Measurements from ENCODE around the gene C14orf132.

Gene C14orf132

DNA sequence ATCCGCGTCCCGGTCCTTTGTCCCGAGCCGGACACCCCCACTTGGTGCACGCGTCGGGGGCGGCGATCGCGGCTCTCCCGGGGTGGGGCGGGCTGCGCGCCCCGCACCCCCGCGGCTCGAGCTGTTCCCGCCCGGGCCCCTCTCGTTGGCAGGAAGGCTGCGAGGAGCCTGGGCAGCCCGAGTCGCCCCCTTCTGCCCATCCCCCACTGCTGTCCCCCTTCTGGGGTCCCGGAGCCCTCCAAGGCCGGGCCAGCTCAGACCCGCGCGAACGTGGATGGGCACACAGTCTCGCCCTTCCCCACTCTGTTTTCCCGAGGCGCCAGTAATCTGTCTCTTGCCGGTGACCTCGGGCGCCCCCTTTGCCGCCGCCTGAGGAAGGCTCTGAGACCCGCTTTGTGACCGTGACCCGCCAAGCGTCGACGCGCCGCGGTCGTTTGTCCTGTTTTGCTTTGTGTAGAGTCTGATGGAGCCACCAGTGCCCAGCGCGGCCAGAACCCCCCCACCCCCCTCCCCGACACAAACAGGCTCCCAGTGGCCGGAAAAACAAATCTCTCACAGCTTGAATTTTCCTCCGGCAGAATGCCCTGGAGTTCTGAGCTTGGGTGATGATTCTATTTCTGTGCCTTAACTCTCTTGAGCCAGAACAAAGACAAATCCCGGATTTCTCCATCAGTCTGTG is 610 bp downstream of the C14orf132 start:
- no peak for DNase-seq (ENCODE audit: low read depth in 2 of 2)

DNA sequence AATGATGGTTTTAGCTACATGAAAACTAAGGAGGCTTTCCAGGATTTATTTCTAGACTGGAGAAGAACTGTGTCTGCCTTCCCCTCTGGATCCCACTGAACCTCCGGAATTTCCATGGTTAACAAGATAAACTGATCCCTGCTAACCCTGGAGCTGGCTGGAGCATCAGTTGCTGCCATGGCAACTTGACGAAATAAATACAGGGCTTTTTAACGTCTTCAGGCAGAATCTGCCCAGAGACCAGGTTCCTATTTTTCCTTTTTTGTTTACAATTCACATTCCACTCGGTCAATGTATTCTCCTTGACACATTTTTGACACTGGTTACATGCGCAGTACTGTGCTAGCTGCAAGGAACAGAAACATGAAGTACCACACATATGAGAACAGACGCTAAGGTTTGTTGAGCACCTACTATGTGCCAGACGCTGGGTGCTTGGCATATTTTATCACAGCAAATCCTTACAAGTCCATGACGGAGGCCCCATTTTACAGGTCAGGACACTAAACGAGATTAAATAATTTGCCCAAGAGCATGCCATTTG is 1.7 kb downstream of the C14orf132 start:
- no peak for DNase-seq (ENCODE audit: low read depth in 2 of 2)

DNA sequence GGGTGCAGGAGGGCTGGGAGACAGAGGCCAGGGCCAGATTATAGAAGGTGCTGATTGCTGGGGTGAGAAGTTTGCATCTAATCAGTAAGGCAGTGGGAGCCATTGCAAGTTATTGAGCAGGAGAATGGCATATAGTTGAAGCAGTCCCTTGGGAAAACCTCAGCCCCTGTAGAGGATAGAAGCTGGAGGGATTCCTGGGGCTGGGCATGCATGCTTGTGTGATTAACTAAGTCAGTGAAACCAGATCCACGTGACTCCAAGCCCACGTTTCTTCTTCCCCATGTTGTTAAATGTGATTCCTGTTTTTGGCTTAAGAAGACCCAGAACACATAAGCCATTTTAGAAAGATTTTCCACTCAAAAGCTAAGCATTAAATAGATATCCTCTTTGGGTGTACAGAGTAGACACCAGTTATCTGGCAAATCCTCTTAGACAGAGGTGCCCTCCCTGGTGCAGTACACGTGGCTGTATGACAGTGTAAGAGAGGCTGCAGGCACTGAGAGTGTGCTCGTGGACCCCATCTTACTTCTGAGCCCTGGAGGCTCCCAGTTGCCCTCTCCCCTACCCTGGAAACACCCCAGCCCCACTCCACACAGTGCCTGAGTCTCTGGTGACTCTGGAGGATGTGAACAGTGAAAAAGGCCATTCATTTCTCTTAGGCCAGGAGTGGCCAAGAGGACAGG is 3.2 kb downstream of the C14orf132 start:
- DNase-seq (ENCODE audit: low read depth in 2 of 2), result no peak

DNA sequence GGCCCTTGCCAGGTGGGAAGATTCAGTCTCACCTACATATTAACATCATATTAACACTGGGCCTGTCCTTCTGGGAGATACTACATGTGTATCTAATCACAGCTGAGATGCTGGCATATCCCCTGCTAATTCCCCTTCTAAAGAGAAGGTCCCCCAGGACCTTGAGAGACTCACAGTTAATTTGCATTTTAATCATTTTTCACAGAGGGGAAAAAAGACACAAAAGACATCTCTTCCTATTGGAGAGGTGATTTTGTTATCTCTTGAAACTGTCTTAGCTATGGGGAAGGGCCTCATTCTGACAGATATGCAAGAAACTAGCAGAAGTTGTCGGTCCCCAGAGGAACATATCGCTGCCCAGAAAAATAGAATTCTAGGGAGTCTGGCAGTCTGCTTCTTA is 7.5 kb downstream of the C14orf132 start:
- no peak for DNase-seq (ENCODE audit: low read depth in 2 of 2)

DNA sequence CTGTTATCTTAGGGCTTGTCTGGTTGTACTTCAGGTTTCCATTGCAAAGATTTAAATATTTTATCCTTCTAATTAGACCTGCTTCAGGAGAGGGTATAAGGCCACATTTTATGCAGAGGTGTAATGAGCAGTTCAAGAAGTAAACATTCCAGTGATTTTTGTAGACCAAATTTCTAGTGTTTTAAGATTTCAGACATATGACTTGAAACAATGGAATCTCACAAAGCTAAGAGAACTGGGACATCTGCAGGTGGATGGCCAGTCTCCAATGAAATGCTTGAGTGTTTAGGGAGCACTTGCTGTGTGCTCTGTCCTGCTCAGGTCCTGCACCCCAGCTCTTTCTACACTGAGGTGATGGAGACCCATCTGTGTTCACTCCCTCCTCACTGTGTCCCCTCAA is 7.9 kb downstream of the C14orf132 start:
- DNase-seq (ENCODE audit: low read depth in 2 of 2), result no peak

DNA sequence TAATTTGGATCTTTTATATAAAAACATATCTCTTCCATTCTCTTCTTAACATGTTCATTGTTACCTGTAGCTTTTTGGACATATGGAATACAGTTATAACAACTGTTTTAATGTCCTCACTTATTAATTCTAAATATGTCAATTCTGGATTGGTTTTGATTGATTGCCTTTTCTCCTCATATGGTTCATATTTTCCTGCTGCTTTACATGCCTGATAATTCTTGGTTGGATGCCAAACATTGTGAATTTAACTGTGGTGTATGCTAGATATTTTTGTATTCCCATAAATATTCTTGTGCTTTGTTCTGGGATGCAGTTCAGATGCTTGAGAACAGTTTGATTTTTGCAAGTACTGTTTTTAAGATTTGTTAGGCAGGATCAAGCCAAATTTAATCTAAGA is 10.8 kb downstream of the C14orf132 start:
- no peak for DNase-seq (ENCODE audit: low read depth in 2 of 2)

DNA sequence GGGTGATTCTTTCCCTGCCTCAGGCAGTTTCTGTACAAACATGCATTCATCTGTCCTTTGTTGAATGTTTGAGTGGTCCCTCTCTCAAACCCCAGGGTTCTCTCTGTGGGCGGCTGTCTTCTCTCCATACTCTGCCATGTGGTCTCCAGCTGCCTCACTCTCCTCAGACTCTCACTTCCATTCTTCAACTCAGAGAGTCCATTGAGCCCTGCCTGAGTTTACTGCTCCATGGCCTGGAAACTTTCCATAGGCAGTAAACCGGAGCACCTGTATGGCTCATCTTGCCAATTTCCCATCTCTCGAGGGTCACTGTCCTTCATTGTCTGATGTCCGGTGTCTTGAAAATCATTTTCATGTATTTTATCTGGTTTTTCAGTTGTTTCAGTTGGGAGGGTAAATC is 11.3 kb downstream of the C14orf132 start:
- no peak for DNase-seq (ENCODE audit: low read depth in 2 of 2)

DNA sequence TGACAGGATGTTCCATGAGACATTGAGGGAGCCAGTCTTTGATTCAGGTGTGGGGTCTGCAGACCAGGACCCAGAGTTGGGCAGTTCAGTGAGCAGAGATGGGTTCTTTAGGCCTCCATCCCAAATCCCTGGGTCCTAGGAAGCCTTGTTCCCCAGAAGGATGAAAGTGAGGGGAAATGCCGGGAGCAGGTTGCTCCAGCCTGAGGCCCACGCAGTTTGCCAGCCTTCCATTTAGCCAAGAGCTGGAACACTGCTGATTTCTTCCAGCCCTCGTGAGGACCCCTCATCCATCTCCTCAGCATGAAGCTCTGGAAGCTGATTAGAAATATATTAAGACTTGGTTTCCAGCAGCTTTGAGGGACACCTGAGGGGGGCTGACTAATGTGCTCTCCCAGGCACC is 12.1 kb downstream of the C14orf132 start:
- no peak for DNase-seq (ENCODE audit: low read depth in 2 of 2)

DNA sequence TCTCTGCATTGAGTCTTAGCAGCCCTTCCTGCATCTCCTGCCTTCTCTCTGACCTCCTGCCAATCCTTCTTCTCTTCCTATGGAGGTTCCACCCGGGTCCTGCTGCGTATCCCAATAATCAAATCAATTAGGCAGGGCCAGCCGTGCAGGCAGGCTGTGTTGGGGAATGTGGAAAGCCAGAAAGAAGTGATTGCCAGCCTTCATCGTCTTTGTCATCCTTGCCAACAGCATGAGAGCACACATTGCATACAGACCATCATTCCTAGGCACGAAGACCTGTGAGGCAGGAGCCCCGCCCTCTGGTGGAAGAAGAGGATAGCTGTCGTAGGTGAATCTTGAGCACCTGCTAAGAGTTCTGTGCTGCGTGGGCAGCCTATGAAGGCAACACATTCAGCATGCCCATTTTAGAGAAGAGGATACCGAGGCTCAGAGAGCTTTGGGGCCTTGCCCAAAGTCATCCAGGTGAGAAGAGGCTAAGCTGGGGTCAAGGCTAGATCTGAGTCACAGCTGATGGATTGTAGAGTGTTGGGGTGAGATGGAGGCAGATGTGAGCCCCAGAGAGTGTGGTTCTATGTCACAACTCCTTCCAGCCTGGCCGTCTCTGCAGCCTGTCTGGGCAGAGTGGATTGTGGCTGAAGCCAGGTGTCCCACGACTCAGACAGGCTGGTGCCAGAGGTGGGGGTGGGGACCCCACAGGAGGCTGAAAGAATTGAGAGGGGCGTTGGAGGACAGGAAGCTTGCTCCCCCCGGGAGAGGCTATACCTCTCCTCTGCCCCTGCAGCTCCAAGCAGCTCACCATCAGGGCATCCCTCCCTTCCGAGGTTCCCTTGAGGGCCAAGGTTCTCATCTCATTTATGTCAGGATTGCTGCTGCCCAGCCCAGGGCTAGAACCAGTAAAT is 12.7 kb downstream of the C14orf132 start:
- DNase-seq (ENCODE audit: low read depth in 2 of 2), result no peak

GRCh38 chr14:96052541-96053247 is 13.5 kb downstream of the C14orf132 start:
- no peak for DNase-seq (ENCODE audit: low read depth in 2 of 2)

GRCh38 chr14:96053248-96053599 is 14.1 kb downstream of the C14orf132 start:
- DNase-seq (ENCODE audit: low read depth in 2 of 2), result no peak

DNA sequence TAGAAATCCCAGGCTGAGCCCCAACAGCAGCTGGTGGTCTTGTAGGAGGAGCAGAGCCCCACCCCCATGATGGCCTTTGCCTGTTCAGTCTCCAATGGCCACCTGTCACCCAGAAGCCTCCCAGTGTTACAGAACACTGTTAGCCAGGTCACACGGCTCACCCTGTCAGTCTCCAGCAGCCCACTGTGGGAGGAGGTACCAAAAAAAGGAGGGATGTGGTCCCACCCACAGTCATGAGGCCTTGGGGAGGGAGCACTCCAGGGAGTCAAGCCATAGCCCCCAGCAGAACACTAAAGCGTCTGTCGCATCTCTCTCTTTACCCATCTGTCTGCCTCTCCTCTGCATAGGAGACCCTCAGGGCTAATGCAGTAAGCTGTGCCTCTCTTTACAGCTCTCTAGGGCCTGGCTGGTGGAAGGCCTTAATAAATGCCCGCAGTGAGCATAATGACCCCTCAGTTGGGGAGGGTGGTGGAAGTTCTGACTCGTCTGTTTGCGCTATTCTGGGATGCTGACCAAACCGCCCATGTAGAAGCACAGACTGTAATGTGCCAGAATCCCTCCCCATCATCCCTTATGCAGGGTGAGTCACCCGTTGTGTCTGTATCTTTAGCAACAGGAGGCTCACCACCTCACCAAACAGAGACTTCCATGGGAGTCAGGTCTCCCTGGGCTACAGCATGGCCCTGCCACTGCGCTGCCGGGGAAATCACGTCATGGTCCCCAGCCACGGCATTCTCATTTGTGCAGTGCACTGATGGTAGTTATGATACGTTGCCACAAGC is 14.6 kb downstream of the C14orf132 start:
- DNase-seq (ENCODE audit: low read depth in 2 of 2), result no peak

GRCh38 chr14:96054661-96055060 is 15.5 kb downstream of the C14orf132 start:
- DNase-seq (ENCODE audit: low read depth in 2 of 2), result no peak

DNA sequence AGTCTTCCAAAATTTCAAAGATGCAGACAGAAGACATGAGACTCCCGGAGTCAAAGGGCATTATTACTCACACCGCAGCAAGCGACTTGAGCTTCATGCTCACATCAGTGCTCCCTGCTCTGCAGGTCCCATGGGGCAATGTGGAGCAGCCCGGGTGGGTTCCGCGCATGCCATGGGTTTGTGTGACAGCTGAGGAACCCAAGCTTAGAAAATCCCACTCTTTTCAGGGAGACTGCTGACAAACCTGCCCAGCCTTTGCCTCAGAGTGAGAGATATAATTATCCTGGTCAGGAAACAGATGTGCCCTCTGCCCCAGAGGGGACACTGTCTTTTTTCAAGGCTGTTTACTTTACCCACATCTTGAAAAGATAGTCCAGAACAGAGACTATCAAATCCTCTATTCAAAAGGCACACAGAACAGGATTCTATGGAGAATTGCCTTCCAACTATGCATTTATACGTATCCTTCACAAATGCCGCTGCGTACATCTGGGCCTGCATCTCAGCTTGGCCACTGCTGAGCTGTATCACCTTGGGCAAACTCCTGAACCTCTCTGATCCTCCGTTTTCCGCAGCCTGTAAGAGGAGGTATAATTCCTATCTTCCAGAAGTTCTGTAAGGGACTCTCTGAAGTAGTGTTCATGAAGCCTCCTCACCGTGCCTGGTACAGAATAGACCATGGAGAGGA is 16.0 kb downstream of the C14orf132 start:
- DNase-seq (ENCODE audit: low read depth in 2 of 2), result no peak

DNA sequence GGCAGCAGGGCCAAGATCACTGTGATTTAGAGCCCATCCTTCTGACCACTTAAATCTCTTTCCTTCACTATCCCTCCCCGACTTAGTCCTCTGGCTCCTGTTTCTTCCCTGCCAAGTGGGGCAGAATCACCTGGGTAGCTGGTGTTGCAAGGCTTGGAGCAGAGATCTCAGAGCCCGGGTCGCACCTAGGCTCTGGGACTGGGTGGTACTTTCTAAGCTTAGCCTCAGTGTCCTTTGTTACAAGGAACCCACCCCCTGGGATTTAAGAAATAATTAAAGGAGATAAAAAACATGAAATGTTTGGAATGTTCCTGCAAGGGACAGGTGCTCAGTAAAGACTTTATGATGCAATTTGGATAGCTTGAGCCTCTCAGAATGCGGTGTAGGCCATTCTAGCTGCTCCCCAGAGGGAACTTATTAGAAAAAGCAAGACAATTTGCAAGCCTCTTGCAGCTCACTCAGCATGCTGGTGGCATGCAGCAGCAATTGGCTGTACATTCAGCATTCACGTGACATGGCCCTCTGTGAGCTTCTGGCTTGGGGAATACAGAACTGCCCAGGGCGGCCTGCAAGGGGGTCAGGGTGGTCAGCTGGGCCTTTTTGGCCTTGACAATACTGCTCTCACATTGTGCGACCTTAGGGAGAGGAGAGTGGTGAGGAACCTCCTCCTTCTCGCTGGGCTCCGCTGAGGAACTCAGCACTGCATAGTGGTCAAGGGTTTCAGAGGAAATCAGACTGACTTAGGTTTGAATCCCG is 16.8 kb downstream of the C14orf132 start:
- DNase-seq (ENCODE audit: low read depth in 2 of 2), result no peak

DNA sequence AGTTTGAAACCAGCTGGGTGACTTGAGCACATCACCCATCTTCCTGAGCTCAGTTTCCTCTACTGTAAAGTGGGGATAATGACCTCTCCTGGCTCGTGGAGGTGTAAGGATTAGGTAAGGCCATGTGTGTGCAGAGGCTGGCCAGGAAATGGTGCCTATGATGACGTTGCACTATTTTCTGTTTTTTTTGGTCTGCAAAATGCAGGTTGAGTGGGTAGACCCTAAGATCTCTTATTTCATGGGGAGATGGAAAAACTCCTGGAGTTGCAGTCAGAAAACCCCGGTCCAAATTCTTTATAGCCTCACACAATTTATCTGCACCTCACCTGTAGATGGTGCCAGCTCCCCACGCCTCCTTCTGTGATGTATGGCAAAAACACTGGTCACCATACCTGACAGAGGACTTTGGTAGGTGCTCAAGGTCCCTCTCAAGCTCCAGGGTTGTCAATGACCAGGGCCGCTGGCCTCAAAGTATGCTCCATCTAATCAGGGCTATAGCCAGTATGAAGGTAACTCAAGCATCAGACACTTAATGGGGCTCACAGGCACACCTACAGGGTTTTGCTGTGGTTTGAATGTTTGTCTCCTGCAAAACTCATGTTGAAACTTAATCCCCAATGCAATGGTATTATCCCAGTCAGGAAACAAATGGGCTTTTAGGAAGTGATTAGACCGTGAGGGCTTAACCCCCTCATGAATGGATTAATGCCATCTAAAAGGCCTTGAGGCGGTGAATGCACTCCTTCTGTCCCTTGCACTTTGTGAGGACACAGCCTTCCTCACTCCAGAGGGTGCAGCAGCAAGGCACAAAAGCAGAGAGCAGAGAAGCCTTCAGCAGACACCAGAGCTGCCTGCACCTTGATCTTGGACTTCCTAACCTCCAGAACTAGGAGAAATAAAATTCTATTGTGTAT is 17.6 kb downstream of the C14orf132 start:
- DNase-seq (ENCODE audit: low read depth in 2 of 2), result no peak

GRCh38 chr14:96057738-96058137 is 18.6 kb downstream of the C14orf132 start:
- DNase-seq (ENCODE audit: low read depth in 2 of 2), result no peak

GRCh38 chr14:96058576-96059200 is 19.5 kb downstream of the C14orf132 start:
- DNase-seq (ENCODE audit: low read depth in 2 of 2), result no peak

All from stimulated activated CD4-positive, alpha-beta T cell treated with anti-CD3 and anti-CD28 coated beads, Interleukin-4, amount 100 ng/mL, for 48 hours (primary cell).